Adrenal gland (tissue), 5 donors: ENCODE measurements around the gene LRP1.

Source experiments
- CTCF ChIP-seq, 6 experiments: fragments of 450-650 bp in 4 of 6; fragments of 200-600 bp in 2 of 6; sonication (generic) in 1 of 6; IDR thresholded peaks; 1 replicate in 5 of 6; 2 replicates in 1 of 6; pipeline versions ENCODE4 v1.5.1 to v1.8.0; 2016 to 2021; ENCODE audit warnings: antibody characterized with exemption in 6 of 6, mild to moderate bottlenecking in 2 of 6, moderate library complexity in 1 of 6
- POLR2A ChIP-seq, 2 donors: fragments of 450-650 bp; IDR thresholded peaks; one replicate each; pipeline ENCODE4 v1.6.1; 2017; ENCODE audit warnings: antibody characterized with exemption in 2 of 2, mild to moderate bottlenecking in 2 of 2, moderate library complexity in 1 of 2
- donor health status: DM: no; HTN: no; CAD: no.

- TF ChIP-seq CTCF (IDR thresholded peaks at IDR 0.05) (no peak), POLR2A (IDR thresholded peaks at IDR 0.05) (no peak)
These were observed 88.9 kb downstream of the LRP1 start for GRCh38 chr12:57216921-57217879.
